Keratinocyte (primary cell): Measurements from ENCODE around the gene SMARCC2.

Experiments used
- EZH2 ChIP-seq: IDR thresholded peaks from one replicate; pipeline ENCODE4 v1.6.1; 2012; ENCODE audit warnings: inconsistent platforms, mild to moderate bottlenecking, low read length, moderate library complexity
- TF ChIP-seq, protein P1 (sequence below), 3 experiments: IDR thresholded peaks in 1 of 3; conservative IDR thresholded peaks in 1 of 3; optimal IDR thresholded peaks in 1 of 3; 2 replicates in 2 of 3; 3 replicates in 1 of 3; pipeline versions ENCODE3 to v1.5.1; 2011; ENCODE audit warnings: low read length in 3 of 3, mild to moderate bottlenecking in 3 of 3, moderate library complexity in 2 of 3, control low read depth in 1 of 3, inconsistent platforms in 1 of 3; ENCODE audit not compliant: insufficient read depth in 2 of 3; ENCODE audit errors: extremely low read depth in 1 of 3

GRCh38 chr12:56223571-56224101 lies 34.4 kb upstream of the SMARCC2 start:
- TF ChIP-seq, protein P1, sequence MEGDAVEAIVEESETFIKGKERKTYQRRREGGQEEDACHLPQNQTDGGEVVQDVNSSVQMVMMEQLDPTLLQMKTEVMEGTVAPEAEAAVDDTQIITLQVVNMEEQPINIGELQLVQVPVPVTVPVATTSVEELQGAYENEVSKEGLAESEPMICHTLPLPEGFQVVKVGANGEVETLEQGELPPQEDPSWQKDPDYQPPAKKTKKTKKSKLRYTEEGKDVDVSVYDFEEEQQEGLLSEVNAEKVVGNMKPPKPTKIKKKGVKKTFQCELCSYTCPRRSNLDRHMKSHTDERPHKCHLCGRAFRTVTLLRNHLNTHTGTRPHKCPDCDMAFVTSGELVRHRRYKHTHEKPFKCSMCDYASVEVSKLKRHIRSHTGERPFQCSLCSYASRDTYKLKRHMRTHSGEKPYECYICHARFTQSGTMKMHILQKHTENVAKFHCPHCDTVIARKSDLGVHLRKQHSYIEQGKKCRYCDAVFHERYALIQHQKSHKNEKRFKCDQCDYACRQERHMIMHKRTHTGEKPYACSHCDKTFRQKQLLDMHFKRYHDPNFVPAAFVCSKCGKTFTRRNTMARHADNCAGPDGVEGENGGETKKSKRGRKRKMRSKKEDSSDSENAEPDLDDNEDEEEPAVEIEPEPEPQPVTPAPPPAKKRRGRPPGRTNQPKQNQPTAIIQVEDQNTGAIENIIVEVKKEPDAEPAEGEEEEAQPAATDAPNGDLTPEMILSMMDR (optimal IDR thresholded peaks at IDR 0.05 in 1 of 3, IDR thresholded peaks at IDR 0.05 in 1 of 3, conservative IDR thresholded peaks at IDR 0.05 in 1 of 3; ENCODE audit: extremely low read depth in 1 of 3, insufficient read depth in 2 of 3, low read length in 3 of 3) = no peak
- no peak for TF ChIP-seq EZH2
